ENCODE results near the gene KHDRBS2.
"Not testable (repeated sequence)": the region's sequence is repeated elsewhere in the genome, so short reads cannot be mapped to it uniquely, and the experiment has no call there.

Gene KHDRBS2

GRCh38 chr6:61868507-61869080 is 417.4 kb downstream of the KHDRBS2 start:
- DNase-seq (ENCODE audit: low read depth in 3 of 3): no peak

- DNase-seq (ENCODE audit: low read depth in 3 of 3): no peak
These were observed 418.4 kb downstream of the KHDRBS2 start for GRCh38 chr6:61867635-61868034.

- no peak for DNase-seq (ENCODE audit: low read depth in 3 of 3)
These were observed 428.5 kb downstream of the KHDRBS2 start for GRCh38 chr6:61857541-61857940.

GRCh38 chr6:61841958-61842357 is 444.1 kb downstream of the KHDRBS2 start:
- DNase-seq (ENCODE audit: low read depth in 3 of 3): no peak

- DNase-seq (ENCODE audit: low read depth in 3 of 3): no peak
These were observed 450.8 kb downstream of the KHDRBS2 start for GRCh38 chr6:61835237-61835636.

GRCh38 chr6:61833176-61833755 is 452.8 kb downstream of the KHDRBS2 start:
- DNase-seq (ENCODE audit: low read depth in 3 of 3): no peak

GRCh38 chr6:61817716-61818115 is 468.3 kb downstream of the KHDRBS2 start:
- no peak for DNase-seq (ENCODE audit: low read depth in 3 of 3)

GRCh38 chr6:61810047-61810446 is 476.0 kb downstream of the KHDRBS2 start:
- DNase-seq (ENCODE audit: low read depth in 3 of 3): no peak

- DNase-seq (ENCODE audit: low read depth in 3 of 3): no peak
These were observed 476.9 kb downstream of the KHDRBS2 start for GRCh38 chr6:61809004-61809595.

- DNase-seq (ENCODE audit: low read depth in 3 of 3): no peak
These were observed 498.0 kb downstream of the KHDRBS2 start for GRCh38 chr6:61787998-61788397.

GRCh38 chr6:61769446-61769845 is 516.6 kb downstream of the KHDRBS2 start:
- DNase-seq (ENCODE audit: low read depth in 3 of 3): not testable (repeated sequence)

- no peak for DNase-seq (ENCODE audit: low read depth in 3 of 3)
These were observed 530.3 kb downstream of the KHDRBS2 start for GRCh38 chr6:61755739-61756138.

GRCh38 chr6:61751986-61752385 is 534.0 kb downstream of the KHDRBS2 start:
- no peak for DNase-seq (ENCODE audit: low read depth in 3 of 3)

- no peak for DNase-seq (ENCODE audit: low read depth in 3 of 3)
These were observed 540.0 kb downstream of the KHDRBS2 start for GRCh38 chr6:61745994-61746393.

GRCh38 chr6:61711849-61712248 is 574.2 kb downstream of the KHDRBS2 start:
- DNase-seq (ENCODE audit: low read depth in 3 of 3): no peak

- DNase-seq (ENCODE audit: low read depth in 3 of 3): no peak
These were observed 597.9 kb downstream of the KHDRBS2 start for GRCh38 chr6:61688165-61688564.

GRCh38 chr6:61682562-61682961 is 603.5 kb downstream of the KHDRBS2 start:
- DNase-seq (ENCODE audit: low read depth in 3 of 3): no peak

GRCh38 chr6:61679625-61680024 is 606.4 kb downstream of the KHDRBS2 start:
- DNase-seq (ENCODE audit: low read depth in 3 of 3): no peak

GRCh38 chr6:61675734-61676133 is 610.3 kb downstream of the KHDRBS2 start:
- no peak for DNase-seq (ENCODE audit: low read depth in 3 of 3)

- DNase-seq (ENCODE audit: low read depth in 3 of 3): no peak
These were observed 636.2 kb downstream of the KHDRBS2 start for GRCh38 chr6:61649845-61650244.

- no peak for DNase-seq (ENCODE audit: low read depth in 3 of 3)
These were observed 645.6 kb downstream of the KHDRBS2 start for GRCh38 chr6:61640463-61640862.

Data from stimulated activated CD4-positive, alpha-beta T cell treated with anti-CD3 and anti-CD28 coated beads, TNF-alpha, amount 100 ng/mL, for 24 hours (primary cell).